GM23248 (cell line): ENCODE measurements around the gene TRPC4. TPM values are rescaled to one million over a fixed set of nuclear protein-coding genes. Genes with fewer than 3 reads are reported as not detected.
A peak's percentile ranks its signal among the peaks of the same experiment; 100 is the strongest.

ENCODE experiments used
- DNase-seq: peaks from one replicate; pipeline ENCODE4 v3.0.0-alpha.2; 2015
- H2AFZ ChIP-seq: fragments of 200-600 bp; sonication (generic); 2 replicates; pipeline ENCODE4 v1.6.1; 2016; ENCODE audit warnings: antibody characterized with exemption
- H3F3A ChIP-seq: fragments of 200-600 bp; sonication (generic); 2 replicates; pipeline ENCODE4 v1.6.1; 2016; ENCODE audit warnings: mild to moderate bottlenecking, antibody characterized with exemption, mixed run types; ENCODE audit not compliant: insufficient read depth
- H3K27ac ChIP-seq: fragments of 200-600 bp; sonication (generic); 2 replicates; pipeline ENCODE4 v1.5.1; 2016; ENCODE audit warnings: mild to moderate bottlenecking
- H3K27me3 ChIP-seq: fragments of 200-600 bp; sonication (generic); replicated peaks from 2 replicates; pipeline ENCODE4 v1.6.1; 2016; ENCODE audit warnings: mild to moderate bottlenecking; ENCODE audit not compliant: insufficient read depth
- H3K36me3 ChIP-seq: fragments of 200-600 bp; sonication (generic); 2 replicates; pipeline ENCODE4 v1.6.1; 2016; ENCODE audit warnings: low read depth, mild to moderate bottlenecking
- H3K4me1 ChIP-seq: fragments of 200-600 bp; sonication (generic); 2 replicates; pipeline ENCODE4 v1.6.1; 2016; ENCODE audit warnings: mild to moderate bottlenecking; ENCODE audit not compliant: insufficient read depth
- H3K4me2 ChIP-seq: fragments of 200-600 bp; sonication (generic); one replicate; pipeline ENCODE4 v1.6.1; 2016; ENCODE audit warnings: mild to moderate bottlenecking; ENCODE audit not compliant: unreplicated experiment
- H3K4me3 ChIP-seq: fragments of 200-600 bp; sonication (generic); 2 replicates; pipeline ENCODE4 v1.5.1; 2016; ENCODE audit warnings: mild to moderate bottlenecking
- H3K79me2 ChIP-seq: fragments of 200-600 bp; sonication (generic); 2 replicates; pipeline ENCODE4 v1.6.1; 2016; ENCODE audit warnings: mild to moderate bottlenecking; ENCODE audit not compliant: insufficient read depth
- H3K9ac ChIP-seq: fragments of 200-600 bp; sonication (generic); 2 replicates; pipeline ENCODE4 v1.6.1; 2016; ENCODE audit warnings: mild to moderate bottlenecking
- H3K9me2 ChIP-seq: fragments of 200-600 bp; sonication (generic); 2 replicates; pipeline ENCODE4 v1.6.1; 2016; ENCODE audit warnings: mixed run types, mild to moderate bottlenecking, moderate library complexity; ENCODE audit not compliant: insufficient read depth
- H3K9me3 ChIP-seq: fragments of 200-600 bp; sonication (generic); one replicate; pipeline ENCODE4 v1.6.1; 2017; ENCODE audit warnings: low read depth
- H4K20me1 ChIP-seq: fragments of 200-600 bp; sonication (generic); 2 replicates; pipeline ENCODE4 v1.6.0; 2016; ENCODE audit not compliant: insufficient read depth
- EZH2 ChIP-seq: fragments of 200-600 bp; sonication (generic); IDR thresholded peaks from 2 replicates; pipeline ENCODE4 v1.6.1; 2018; ENCODE audit warnings: antibody characterized with exemption, mild to moderate bottlenecking; ENCODE audit not compliant: insufficient read depth, poor library complexity, severe bottlenecking
- EZH2phosphoT487 ChIP-seq: fragments of 200-600 bp; sonication (generic); IDR thresholded peaks from 2 replicates; pipeline ENCODE4 v1.6.1; 2018; ENCODE audit warnings: antibody characterized with exemption, moderate library complexity, mild to moderate bottlenecking, low read depth; ENCODE audit not compliant: insufficient read depth
- WGBS, 2 experiments: methylation state at CpG; one replicate each; pipeline ENCODE4 v1.1.6; 2015 to 2017; ENCODE audit warnings: low lambda C conversion rate in 2 of 2, low coverage in 1 of 2; ENCODE audit errors: missing lambda C conversion rate in 2 of 2; 5-methylcytosine and 5-hydroxymethylcytosine counted together
- in situ Hi-C: fragments of 300-500 bp; cut with MboI; formaldehyde crosslinking; loops from 2 replicates; pipeline ENCODE4 v1.15.0; 2020
- polyA plus RNA-seq: library from polyadenylated mRNA; unstranded; fragments of >200 nt; fragmentation: Nextera tagmentation; extraction: Ambion mirVana; gene quantifications from 2 replicates; pipeline ENCODE4 v1.2.1, GENCODE V29; 2016
- total RNA-seq: library from RNA; depleted of rRNA; stranded (reverse); fragments of >200 nt; shearing (Covaris generic); gene quantifications from 2 replicates; pipeline ENCODE4 v1.2.3, GENCODE V29; 2014

The TRPC4 gene
- total and polyA plus RNA-seq, 2 experiments from 2014 or later: 6.7 to 10.5 TPM

- H3K27ac ChIP-seq: no peak overlapping the region
- H3K4me2 ChIP-seq: no peak overlapping the region
- H2AFZ ChIP-seq: no peak overlapping the region
- no peaks in the 10 kb centered on the region for H3K9me3 ChIP-seq
- no peaks in the 10 kb centered on the region for H3K36me3 ChIP-seq
- 79 to 90% methylated on average over 2 of the region's 2 CpGs for WGBS, 2 experiments
- TF ChIP-seq EZH2phosphoT487 (no peak), EZH2 (no peak)
- H4K20me1 ChIP-seq: no peaks in the 10 kb centered on the region
- peaks cover 40% of the 10 kb centered on the region for H3K4me1 ChIP-seq
- DNase-seq: no peak
- no peak overlapping the region for H3K9ac ChIP-seq
- in situ Hi-C loops: no loop called here
- H3K9me2 ChIP-seq: no peaks in the 10 kb centered on the region
- no peaks in the 10 kb centered on the region for H3K79me2 ChIP-seq
- H3F3A ChIP-seq: peaks cover 28% of the 10 kb centered on the region
- H3K4me3 ChIP-seq: no peak overlapping the region
- no peaks in the 10 kb centered on the region for H3K27me3 ChIP-seq
These were observed 255.9 kb downstream of the TRPC4 start for GRCh38 chr13:37613638-37614037.

GRCh38 chr13:37613236-37613635 is 256.3 kb downstream of the TRPC4 start:
- Histone ChIP-seq H3K9ac (no peak overlapping the region), H3K27me3 (no peaks in the 10 kb centered on the region), H3K9me2 (no peaks in the 10 kb centered on the region), H3K27ac (no peak overlapping the region), H3K79me2 (no peaks in the 10 kb centered on the region), H3K4me1 (peaks cover 36% of the 10 kb centered on the region), H2AFZ (no peak overlapping the region), H3F3A (peaks cover 24% of the 10 kb centered on the region), H3K4me3 (no peak overlapping the region), H3K4me2 (no peak overlapping the region), H3K36me3 (no peaks in the 10 kb centered on the region), H4K20me1 (no peaks in the 10 kb centered on the region), H3K9me3 (no peaks in the 10 kb centered on the region)
- TF ChIP-seq EZH2phosphoT487 (no peak), EZH2 (no peak)
- in situ Hi-C loops: no loop called here
- DNase-seq: no peak
- WGBS, 2 experiments: 96 to 99% methylated on average over 3 of the region's 3 CpGs

GRCh38 chr13:37608750-37609339 is 260.7 kb downstream of the TRPC4 start:
- TF ChIP-seq EZH2phosphoT487 (no peak), EZH2 (no peak)
- H3F3A ChIP-seq: no peaks in the 10 kb centered on the region
- DNase-seq: peak; percentile 38
- WGBS, 2 experiments: 22 to 24% methylated on average over 1 of the region's 1 CpG
- H3K4me2 ChIP-seq: no peak overlapping the region
- H3K4me3 ChIP-seq: no peak overlapping the region
- no peaks in the 10 kb centered on the region for H3K9me2 ChIP-seq
- no peak overlapping the region for H3K9ac ChIP-seq
- H4K20me1 ChIP-seq: no peaks in the 10 kb centered on the region
- no peaks in the 10 kb centered on the region for H3K9me3 ChIP-seq
- H3K79me2 ChIP-seq: no peaks in the 10 kb centered on the region
- H3K36me3 ChIP-seq: no peaks in the 10 kb centered on the region
- in situ Hi-C loops: no loop called here
- H2AFZ ChIP-seq: peak overlapping the region; percentile 41; the same call in 1 of the 2 replicates
- no peaks in the 10 kb centered on the region for H3K27me3 ChIP-seq
- H3K4me1 ChIP-seq: peaks cover 4% of the 10 kb centered on the region; the same call in 1 of the 2 replicates
- no peak overlapping the region for H3K27ac ChIP-seq

DNA sequence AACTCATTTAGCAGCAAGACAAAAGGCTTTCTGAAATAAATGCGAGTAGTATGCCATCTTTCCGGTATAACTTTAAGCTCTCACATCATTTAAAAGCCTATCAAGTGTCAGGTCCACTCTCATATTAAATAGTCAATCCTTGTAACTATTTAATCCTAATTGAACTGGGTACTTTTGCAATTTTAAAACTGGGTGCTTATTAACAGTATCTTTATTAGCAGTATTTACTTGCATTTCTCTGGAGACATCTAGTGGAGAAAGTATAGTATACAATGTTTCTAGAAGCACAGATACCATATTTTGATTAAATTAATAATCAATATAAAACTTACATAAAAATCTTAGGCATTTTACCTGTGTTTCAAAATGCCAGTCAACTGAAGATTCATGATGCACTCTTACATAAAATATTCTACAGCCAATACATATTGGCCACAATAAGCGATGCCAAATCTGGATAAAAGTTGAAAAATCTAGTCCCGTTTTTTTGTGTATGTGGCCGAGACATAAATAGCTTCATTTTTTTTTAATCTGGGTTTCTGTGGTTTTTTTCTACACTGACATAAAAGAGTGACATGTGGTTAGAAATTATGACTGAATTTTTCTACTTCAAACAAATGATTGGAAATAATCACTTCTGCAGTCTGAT is 266.7 kb downstream of the TRPC4 start:
- no peaks in the 10 kb centered on the region for H3K9me2 ChIP-seq
- H3K4me3 ChIP-seq: no peak overlapping the region
- no peaks in the 10 kb centered on the region for H4K20me1 ChIP-seq
- H3K36me3 ChIP-seq: no peaks in the 10 kb centered on the region
- H3K9ac ChIP-seq: no peak overlapping the region
- H3K9me3 ChIP-seq: no peaks in the 10 kb centered on the region
- H2AFZ ChIP-seq: peak overlapping the region; percentile 30
- H3K27ac ChIP-seq: no peak overlapping the region
- H3K4me2 ChIP-seq: peak overlapping the region; percentile 8
- in situ Hi-C loops: loop anchor here (5.0 kb wide), 1 partner anchor 496 kb away; the partner anchor contains the start of gene CSNK1A1L
- 24 to 30% methylated on average over 5 of the region's 5 CpGs for WGBS, 2 experiments
- peak; percentile 70 for DNase-seq
- no peak for TF ChIP-seq EZH2phosphoT487
- TF ChIP-seq EZH2: no peak
- no peaks in the 10 kb centered on the region for H3K27me3 ChIP-seq
- 0 out of 2 replicates have a peak, but pooled peaks cover 3% of the 10 kb centered on the region for H3K79me2 ChIP-seq
- H3F3A ChIP-seq: no peaks in the 10 kb centered on the region
- peaks cover 8% of the 10 kb centered on the region; the same call in 1 of the 2 replicates for H3K4me1 ChIP-seq
